HUES6 (cell line): ENCODE measurements around the gene ISG20.
"Not testable (repeated sequence)": the region's sequence is repeated elsewhere in the genome, so short reads cannot be mapped to it uniquely, and the experiment has no call there.

ENCODE experiments used
- H3K27ac ChIP-seq: 2 replicates; pipeline ENCODE4 v1.7.0; 2013; ENCODE audit warnings: low read depth, mild to moderate bottlenecking, low read length, inconsistent platforms
- H3K27me3 ChIP-seq: 2 replicates; pipeline ENCODE4 v1.6.1; 2013; ENCODE audit warnings: low read length; ENCODE audit not compliant: control insufficient read depth, insufficient read depth
- H3K36me3 ChIP-seq: 2 replicates; pipeline ENCODE4 v1.6.1; 2013; ENCODE audit warnings: low read length; ENCODE audit not compliant: control insufficient read depth, insufficient read depth
- H3K4me1 ChIP-seq: 2 replicates; pipeline ENCODE4 v1.6.1; 2013; ENCODE audit warnings: low read length; ENCODE audit not compliant: control insufficient read depth, insufficient read depth
- H3K4me3 ChIP-seq: 2 replicates; pipeline ENCODE4 v1.5.1; 2013; ENCODE audit warnings: low read depth, low read length
- H3K9ac ChIP-seq: one replicate; pipeline ENCODE4 v1.6.1; 2013; ENCODE audit warnings: mild to moderate bottlenecking, low read length
- H3K9me3 ChIP-seq: 2 replicates; pipeline ENCODE4 v1.6.1; 2013; ENCODE audit warnings: low read depth, low read length; ENCODE audit not compliant: control insufficient read depth, insufficient read depth

ISG20 gene

DNA sequence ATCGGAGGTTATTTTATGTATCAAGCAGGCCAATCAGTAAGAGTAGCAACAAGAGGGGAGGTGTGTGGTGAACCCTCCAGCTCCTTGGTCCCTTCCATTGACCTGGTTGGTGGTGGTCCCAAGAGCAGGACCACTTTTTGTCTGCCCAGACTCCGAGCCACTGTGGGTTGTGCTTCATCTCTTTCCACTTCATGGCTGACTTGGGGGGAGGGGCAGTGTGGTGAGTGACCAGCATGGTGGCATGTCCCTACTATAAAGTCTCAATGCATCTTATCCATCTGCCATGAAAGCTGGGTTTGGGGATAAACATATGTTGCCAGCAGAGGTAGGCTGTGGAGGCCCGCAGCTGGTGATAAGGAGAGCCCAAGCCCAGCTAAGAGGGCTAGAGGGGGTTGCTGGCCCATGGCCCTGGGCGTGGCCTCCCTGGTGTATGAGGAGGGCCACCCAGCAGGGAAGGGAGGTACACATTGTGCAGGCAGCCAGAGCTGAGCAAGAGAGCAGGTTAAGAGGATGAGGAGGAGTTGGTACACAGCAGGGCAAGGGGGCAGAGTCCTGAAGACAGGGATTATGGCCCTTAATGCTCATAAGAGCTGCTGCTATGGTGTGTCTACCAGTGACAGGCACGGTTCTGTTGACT, 10.7 kb upstream of the ISG20 start:
- Histone ChIP-seq H3K4me3 (no peak overlapping the region), H3K4me1 (peaks cover 31% of the 10 kb centered on the region), H3K27ac (no peak overlapping the region), H3K27me3 (no peaks in the 10 kb centered on the region), H3K9me3 (no peaks in the 10 kb centered on the region), H3K9ac (no peak overlapping the region), H3K36me3 (peaks cover 94% of the 10 kb centered on the region)

DNA sequence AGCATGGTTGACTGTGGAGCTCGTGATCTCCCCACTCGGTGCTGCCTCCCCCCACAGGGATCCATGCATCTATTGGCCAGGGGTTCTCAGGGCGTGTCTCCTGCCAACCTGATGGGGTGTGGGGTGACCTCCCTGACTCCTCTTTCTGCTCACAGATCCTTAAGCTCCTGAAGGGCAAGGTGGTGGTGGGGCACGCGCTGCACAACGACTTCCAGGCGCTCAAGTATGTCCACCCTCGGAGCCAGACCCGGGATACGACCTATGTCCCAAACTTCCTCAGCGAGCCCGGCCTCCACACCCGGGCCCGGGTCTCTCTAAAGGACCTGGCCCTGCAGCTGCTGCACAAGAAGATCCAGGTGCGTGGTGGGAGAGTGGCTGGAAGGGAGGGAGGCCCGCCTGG, 9.7 kb upstream of the ISG20 start:
- Histone ChIP-seq H3K9ac (no peak overlapping the region), H3K27ac (no peak overlapping the region), H3K27me3 (no peaks in the 10 kb centered on the region), H3K36me3 (peaks cover 87% of the 10 kb centered on the region), H3K9me3 (no peaks in the 10 kb centered on the region), H3K4me3 (no peak overlapping the region), H3K4me1 (peaks cover 21% of the 10 kb centered on the region)

DNA sequence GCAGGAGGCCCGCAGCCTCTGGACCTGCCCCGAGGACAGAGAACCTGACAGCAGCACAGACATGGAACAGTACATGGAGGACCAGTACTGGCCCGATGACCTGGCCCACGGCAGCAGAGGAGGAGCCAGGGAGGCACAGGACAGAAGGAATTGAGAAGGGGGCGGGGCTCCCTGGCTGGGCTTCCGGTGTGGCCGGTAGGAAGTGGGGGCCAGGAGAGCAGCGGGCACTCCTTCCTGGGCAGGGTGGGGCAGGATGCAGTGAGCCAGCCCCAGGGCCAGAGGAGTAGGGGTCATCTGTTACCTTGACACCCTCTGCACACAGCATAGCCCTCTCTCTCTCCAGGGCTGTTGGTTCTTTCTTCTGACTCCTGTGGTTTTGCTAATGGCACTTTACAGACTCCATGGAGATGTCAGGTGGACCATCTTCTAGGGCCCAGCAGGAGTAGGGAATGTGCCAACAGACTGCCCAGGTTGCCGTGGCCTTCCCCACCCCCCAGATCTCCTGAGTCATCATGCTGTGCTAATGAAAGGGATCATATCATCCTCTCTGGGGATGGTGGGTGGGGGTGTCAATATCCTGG, 8.6 kb upstream of the ISG20 start:
- H3K27me3 ChIP-seq, result no peaks in the 10 kb centered on the region
- H3K9me3 ChIP-seq, result no peaks in the 10 kb centered on the region
- H3K27ac ChIP-seq, result no peak overlapping the region
- H3K9ac ChIP-seq, result no peak overlapping the region
- no peak overlapping the region for H3K4me3 ChIP-seq
- H3K36me3 ChIP-seq, result peaks cover 84% of the 10 kb centered on the region
- peaks cover 14% of the 10 kb centered on the region; the same call in 1 of the 2 replicates for H3K4me1 ChIP-seq

DNA sequence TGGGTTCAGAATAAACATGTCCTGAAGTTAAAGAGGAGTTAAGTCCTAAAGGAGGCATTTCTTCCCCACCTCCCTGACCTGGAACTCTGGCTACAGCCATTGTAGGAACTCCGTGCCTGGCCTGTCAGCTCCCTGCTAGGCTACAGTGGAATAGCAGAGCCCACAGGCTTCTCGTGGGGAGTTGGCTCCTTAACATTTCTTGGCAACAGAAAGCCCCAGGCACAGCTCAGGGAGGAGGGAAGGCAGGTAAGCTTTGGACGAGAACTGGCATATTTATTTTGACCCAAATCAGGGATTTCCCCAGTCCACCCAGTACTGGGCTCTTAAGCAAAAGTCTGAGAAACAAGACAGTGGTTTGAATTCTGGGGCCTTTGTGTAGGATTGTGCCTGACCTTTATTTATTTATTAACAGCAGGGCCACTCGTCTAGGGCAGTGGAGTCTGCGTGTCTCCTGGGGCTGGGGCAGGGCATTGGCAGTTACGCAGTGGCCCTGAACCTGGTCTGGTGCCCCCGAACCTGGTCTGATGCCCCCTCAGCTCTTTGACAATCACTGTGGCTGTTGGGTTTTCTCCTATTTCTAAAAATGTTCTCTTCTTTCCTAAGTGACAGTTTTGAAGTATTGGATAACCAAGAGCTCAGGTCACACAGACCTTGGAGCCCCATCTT, 7.9 kb upstream of the ISG20 start:
- Histone ChIP-seq H3K9ac (no peak overlapping the region), H3K9me3 (no peaks in the 10 kb centered on the region), H3K4me1 (peaks cover 19% of the 10 kb centered on the region), H3K36me3 (peaks cover 83% of the 10 kb centered on the region), H3K27me3 (no peaks in the 10 kb centered on the region), H3K27ac (no peak overlapping the region), H3K4me3 (no peak overlapping the region)

DNA sequence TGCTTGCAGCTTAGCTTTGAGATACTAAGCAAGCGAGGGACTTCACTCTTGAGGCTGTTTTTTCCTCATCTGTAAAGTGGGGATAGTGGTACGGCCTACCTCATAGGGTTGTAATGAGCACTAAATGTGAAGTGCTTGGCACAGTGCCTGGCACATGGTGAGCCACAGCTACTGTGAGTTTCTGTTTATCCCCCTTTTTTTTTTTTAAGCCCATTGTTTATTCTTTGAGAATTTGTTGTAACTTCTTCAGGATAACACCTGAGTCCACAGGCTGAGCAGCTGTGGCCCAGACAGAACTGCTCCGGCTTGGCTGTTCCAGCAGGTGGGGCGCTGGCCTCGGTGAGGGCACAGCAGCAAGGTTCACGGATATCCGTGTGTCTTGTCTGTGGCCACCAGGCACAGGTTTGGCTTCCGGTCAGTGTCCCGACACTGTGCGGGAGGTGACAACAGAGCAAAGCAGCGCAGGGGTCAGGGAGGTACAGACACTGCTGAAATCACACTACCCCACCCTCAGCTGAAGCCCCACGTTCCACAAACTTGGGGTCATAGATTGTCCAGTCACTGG, 7.3 kb upstream of the ISG20 start:
- Histone ChIP-seq H3K36me3 (peaks cover 77% of the 10 kb centered on the region), H3K4me1 (peaks cover 25% of the 10 kb centered on the region), H3K27ac (no peak overlapping the region), H3K4me3 (no peak overlapping the region), H3K9me3 (no peaks in the 10 kb centered on the region), H3K27me3 (no peaks in the 10 kb centered on the region), H3K9ac (no peak overlapping the region)

DNA sequence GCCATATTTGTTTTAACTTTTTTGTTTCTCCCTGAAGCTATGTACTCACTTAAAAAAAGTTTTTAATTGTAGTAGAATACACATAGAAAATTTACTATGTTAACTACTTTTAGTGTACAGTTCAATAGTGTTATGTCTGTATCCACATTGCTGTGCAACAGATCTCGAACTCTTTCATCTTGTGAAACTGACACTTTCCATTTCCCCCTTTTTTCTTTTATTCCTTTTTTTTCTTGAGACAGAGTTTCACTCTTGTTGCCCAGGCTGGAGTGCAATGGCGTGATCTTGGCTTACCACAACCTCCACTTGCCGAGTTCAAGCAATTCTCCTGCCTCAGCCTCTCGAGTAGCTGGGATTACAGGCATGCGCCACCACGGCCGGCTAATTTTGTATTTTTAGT, 6.0 kb upstream of the ISG20 start:
- peaks cover 64% of the 10 kb centered on the region for H3K36me3 ChIP-seq
- peaks cover 29% of the 10 kb centered on the region for H3K4me1 ChIP-seq
- not testable (repeated sequence) for H3K27ac ChIP-seq

DNA sequence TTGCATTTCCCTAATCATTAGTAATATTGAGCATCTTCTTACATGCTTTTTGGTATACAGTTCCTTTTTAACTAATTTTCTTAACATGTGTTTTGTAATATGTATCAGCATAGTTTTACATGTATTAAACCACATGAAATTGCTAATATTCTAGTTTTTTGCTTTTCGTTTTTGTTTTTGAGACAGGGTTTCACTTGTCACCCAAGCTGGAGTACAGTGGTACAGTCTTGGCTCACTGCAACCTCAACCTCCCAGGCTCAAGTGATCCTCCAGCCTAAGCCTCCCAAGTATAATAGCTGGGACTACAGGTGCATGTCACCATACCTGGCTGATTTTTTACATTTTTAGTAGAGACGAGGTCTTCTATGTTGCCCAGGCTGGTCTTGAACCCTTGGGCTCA, 4.4 kb upstream of the ISG20 start:
- peaks cover 48% of the 10 kb centered on the region for H3K36me3 ChIP-seq
- H3K9ac ChIP-seq, result no peak overlapping the region
- no peak overlapping the region for H3K27ac ChIP-seq
- H3K4me1 ChIP-seq, result peaks cover 43% of the 10 kb centered on the region
- no peaks in the 10 kb centered on the region for H3K9me3 ChIP-seq
- no peaks in the 10 kb centered on the region for H3K27me3 ChIP-seq
- no peak overlapping the region for H3K4me3 ChIP-seq

More for the DNA sequence above, 6.0 kb upstream of the ISG20 start:
- not testable (repeated sequence) for H3K9ac ChIP-seq, H3K27me3 ChIP-seq, H3K9me3 ChIP-seq, H3K4me3 ChIP-seq

DNA sequence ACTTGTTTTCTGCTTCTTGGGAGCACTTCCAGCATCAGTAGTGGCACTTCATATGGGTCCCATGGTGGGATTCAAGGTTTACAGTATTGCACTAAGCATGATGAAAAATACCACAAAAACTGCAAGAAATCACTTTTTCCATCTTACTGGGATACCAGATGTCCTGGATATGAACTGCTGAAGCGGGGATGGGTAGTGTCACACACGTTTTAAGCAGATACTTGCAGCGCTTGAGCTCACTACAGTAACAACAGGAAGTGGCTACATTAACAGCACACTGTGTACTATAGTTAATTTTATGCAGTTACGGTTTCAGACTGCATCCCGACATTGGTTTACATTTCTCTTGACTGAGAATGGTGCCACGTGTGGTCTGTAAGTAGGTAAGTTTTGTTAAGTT, 3.5 kb upstream of the ISG20 start:
- H3K9me3 ChIP-seq, result no peaks in the 10 kb centered on the region
- H3K4me3 ChIP-seq, result no peak overlapping the region
- peaks cover 39% of the 10 kb centered on the region for H3K36me3 ChIP-seq
- no peaks in the 10 kb centered on the region for H3K27me3 ChIP-seq
- no peak overlapping the region for H3K27ac ChIP-seq
- H3K4me1 ChIP-seq, result peaks cover 37% of the 10 kb centered on the region
- no peak overlapping the region for H3K9ac ChIP-seq

DNA sequence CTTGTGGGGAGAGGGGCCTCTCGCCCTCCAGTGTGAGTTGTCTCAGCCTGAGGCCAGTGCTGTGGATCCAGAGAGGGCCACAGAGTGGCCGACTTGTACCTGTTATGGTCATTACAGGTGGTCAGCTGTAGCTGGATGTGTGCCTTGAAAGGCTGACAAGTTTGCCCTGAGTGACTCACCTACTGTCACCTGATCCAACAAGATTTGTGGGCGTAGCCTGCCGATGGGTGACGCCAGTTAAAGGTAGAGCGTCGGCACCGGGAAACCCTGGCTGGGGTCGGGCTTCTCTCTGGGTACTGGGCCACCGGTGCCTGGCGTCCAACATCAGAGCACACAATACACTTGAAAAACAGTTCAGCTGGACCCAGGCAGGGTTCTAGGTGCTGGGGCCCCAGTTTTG, 2.8 kb upstream of the ISG20 start:
- no peak overlapping the region for H3K27ac ChIP-seq

DNA sequence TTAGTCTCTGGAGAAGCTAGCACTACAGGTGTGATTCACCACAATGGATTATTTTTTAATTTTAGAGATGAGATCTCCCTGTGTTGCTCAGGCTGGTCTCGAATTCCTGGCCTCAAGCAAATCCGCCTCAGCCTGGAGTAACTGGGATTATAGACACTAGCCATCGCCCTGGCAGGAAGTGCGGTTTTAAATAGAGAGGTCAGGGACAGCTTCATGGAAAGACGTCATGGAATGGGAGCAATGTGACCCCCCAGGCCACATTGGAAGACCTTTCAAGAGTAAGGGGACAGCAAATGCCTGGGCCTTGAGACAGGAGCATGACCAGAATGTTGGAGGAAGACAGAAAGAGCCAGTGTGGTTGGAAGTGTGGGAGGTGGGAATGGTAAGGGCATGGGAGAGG, 2.2 kb upstream of the ISG20 start:
- H3K4me1 ChIP-seq, result peaks cover 37% of the 10 kb centered on the region
- H3K27me3 ChIP-seq, result no peaks in the 10 kb centered on the region
- no peak overlapping the region for H3K9ac ChIP-seq
- no peak overlapping the region for H3K4me3 ChIP-seq
- no peaks in the 10 kb centered on the region for H3K9me3 ChIP-seq
- H3K27ac ChIP-seq, result no peak overlapping the region
- peaks cover 26% of the 10 kb centered on the region for H3K36me3 ChIP-seq

More for the DNA sequence above, 2.8 kb upstream of the ISG20 start:
- Histone ChIP-seq H3K36me3 (peaks cover 32% of the 10 kb centered on the region), H3K9me3 (no peaks in the 10 kb centered on the region), H3K27me3 (no peaks in the 10 kb centered on the region), H3K9ac (no peak overlapping the region), H3K4me1 (peaks cover 37% of the 10 kb centered on the region), H3K4me3 (no peak overlapping the region)

DNA sequence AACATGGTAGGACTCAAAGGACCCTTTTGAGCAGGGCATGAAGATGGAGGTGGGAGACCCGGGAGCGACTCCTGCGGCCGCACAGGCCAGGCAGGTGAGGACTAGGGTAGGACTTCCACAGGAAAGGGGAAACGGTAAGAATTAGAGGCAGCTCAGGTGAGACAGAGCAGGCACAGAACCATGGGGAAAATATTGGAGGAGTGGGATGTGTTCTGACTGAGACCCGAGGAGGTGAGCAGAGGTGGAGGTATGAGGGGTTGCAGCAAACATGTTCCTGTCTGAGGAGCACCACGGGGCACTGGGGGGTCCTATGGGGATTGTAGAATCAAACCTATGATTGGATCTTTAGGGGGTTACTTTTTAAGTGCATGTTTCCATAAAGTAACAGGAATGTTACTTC, 1.4 kb upstream of the ISG20 start:
- no peak overlapping the region for H3K4me3 ChIP-seq
- H3K9me3 ChIP-seq, result no peaks in the 10 kb centered on the region
- peaks cover 37% of the 10 kb centered on the region for H3K4me1 ChIP-seq
- H3K27me3 ChIP-seq, result no peaks in the 10 kb centered on the region
- H3K36me3 ChIP-seq, result peaks cover 18% of the 10 kb centered on the region
- no peak overlapping the region for H3K27ac ChIP-seq
- no peak overlapping the region for H3K9ac ChIP-seq
